Measurements from ENCODE around the gene GALE. TPM values are rescaled to one million over a fixed set of nuclear protein-coding genes. Genes with fewer than 3 reads are reported as not detected.
A peak's percentile ranks its signal among the peaks of the same experiment; 100 is the strongest.

GALE gene
- total RNA-seq, 1 donor from 2014 or later: 15.9 TPM

- no peak overlapping the region for H3K4me3 Mint-ChIP-seq
- ChIA-PET CTCF (interaction anchor here (1.2 kb wide), 2 partner anchors 26 to 59 kb away, joined by 3 read pairs; no protein-coding TSS in a partner anchor), POLR2A (no interaction called here)
- H3K27me3 Mint-ChIP-seq: no peaks in the 10 kb centered on the region
- no peak overlapping the region for H3K27ac Mint-ChIP-seq
- no peak for TF ChIP-seq CTCF (IDR thresholded peaks at IDR 0.05)
- intact Hi-C loops (cut with micrococcal nuclease): no loop called here
- no peaks in the 10 kb centered on the region for H3K9me3 Mint-ChIP-seq
- H3K36me3 Mint-ChIP-seq (ENCODE audit: low read depth): peaks cover 92% of the 10 kb centered on the region
- ATAC-seq (ENCODE audit: low read depth): no peak
- DNase-seq: no peak
- peaks cover 20% of the 10 kb centered on the region for H3K4me1 Mint-ChIP-seq
Observed at GRCh38 chr1:23752909-23753308, 47.6 kb downstream of the GALE start.

- Mint-ChIP-seq H3K27ac (no peak overlapping the region), H3K4me3 (no peak overlapping the region), H3K9me3 (no peaks in the 10 kb centered on the region), H3K27me3 (no peaks in the 10 kb centered on the region), H3K36me3 (ENCODE audit: low read depth) (peaks cover 94% of the 10 kb centered on the region), H3K4me1 (peaks cover 31% of the 10 kb centered on the region)
- intact Hi-C loops (cut with micrococcal nuclease): loop anchor here (1.0 to 2.0 kb wide), 4 partner anchors 39 to 208 kb away; partner anchors contain the start of genes LYPLA2 and RPL11
- no peak for TF ChIP-seq CTCF (IDR thresholded peaks at IDR 0.05)
- DNase-seq (no peak), ATAC-seq (ENCODE audit: low read depth) (no peak)
- CTCF ChIA-PET: interaction anchor here (0.7 to 1.3 kb wide), 7 partner anchors 20 to 207 kb away, joined by 3 to 7 read pairs (median 4); partner anchors contain the start of gene RPL11
- POLR2A ChIA-PET: interaction anchor here (0.7 to 1.2 kb wide), 2 partner anchors 21 to 60 kb away, joined by 3 to 9 read pairs; partner anchors contain the start of gene RPL11
Observed at GRCh38 chr1:23751815-23752200, 48.7 kb downstream of the GALE start.

GRCh38 chr1:23751050-23751814 is 49.3 kb downstream of the GALE start:
- no peak overlapping the region for H3K4me3 Mint-ChIP-seq
- intact Hi-C loops (cut with micrococcal nuclease): loop anchor here (1.0 to 2.0 kb wide), 4 partner anchors 40 to 207 kb away; partner anchors contain the start of genes LYPLA2 and RPL11
- no peaks in the 10 kb centered on the region for H3K9me3 Mint-ChIP-seq
- POLR2A ChIA-PET: interaction anchor here (0.7 to 1.2 kb wide), 2 partner anchors 21 to 59 kb away, joined by 3 to 9 read pairs; partner anchors contain the start of gene RPL11
- DNase-seq: no peak
- peak; percentile 25 for TF ChIP-seq CTCF (IDR thresholded peaks at IDR 0.05)
- H3K4me1 Mint-ChIP-seq: peaks cover 33% of the 10 kb centered on the region
- CTCF ChIA-PET: interaction anchor here (0.7 to 1.3 kb wide), 6 partner anchors 21 to 207 kb away, joined by 3 to 7 read pairs (median 4); partner anchors contain the start of gene RPL11
- peak overlapping the region; percentile 41 for H3K27ac Mint-ChIP-seq
- peaks cover 93% of the 10 kb centered on the region for H3K36me3 Mint-ChIP-seq (ENCODE audit: low read depth)
- peak; percentile 84 for ATAC-seq (ENCODE audit: low read depth)
- H3K27me3 Mint-ChIP-seq: no peaks in the 10 kb centered on the region

GRCh38 chr1:23748016-23748415 is 52.5 kb downstream of the GALE start:
- H3K27me3 Mint-ChIP-seq: no peaks in the 10 kb centered on the region
- POLR2A ChIA-PET: interaction anchor here (0.6 to 10.6 kb wide), 3 partner anchors 27 to 60 kb away, joined by 3 to 229 read pairs (median 145); partner anchors contain the start of gene RPL11
- peaks cover 76% of the 10 kb centered on the region for H3K36me3 Mint-ChIP-seq (ENCODE audit: low read depth)
- intact Hi-C loops (cut with micrococcal nuclease): loop anchor here (5.0 kb wide), 1 partner anchor 251 kb away; no protein-coding TSS in a partner anchor
- ATAC-seq (ENCODE audit: low read depth): no peak
- CTCF ChIA-PET: interaction anchor here (0.8 to 1.4 kb wide), 5 partner anchors 21 to 169 kb away, joined by 3 to 5 read pairs (median 3); partner anchors contain the start of gene RPL11
- H3K4me3 Mint-ChIP-seq: no peak overlapping the region
- no peak for DNase-seq
- TF ChIP-seq CTCF (IDR thresholded peaks at IDR 0.05): no peak
- H3K9me3 Mint-ChIP-seq: no peaks in the 10 kb centered on the region
- peaks cover 54% of the 10 kb centered on the region for H3K4me1 Mint-ChIP-seq
- peak overlapping the region; percentile 13 for H3K27ac Mint-ChIP-seq

Other genes with a start within 250 kb of the GALE start
- 195 and 205 TPM in 2 replicates for gene ID3, start 241.3 kb downstream of the GALE start, total RNA-seq
- gene RPL11, start 108.9 kb downstream of the GALE start, total RNA-seq: 1,956 and 2,021 TPM in 2 replicates
- 70.2 and 72.6 TPM in 2 replicates for gene ELOA, start 57.3 kb downstream of the GALE start, total RNA-seq
- gene PITHD1, start 22.3 kb downstream of the GALE start, total RNA-seq: 58.7 and 63.3 TPM in 2 replicates
- 75.8 and 81.6 TPM in 2 replicates for gene LYPLA2, start 9.6 kb downstream of the GALE start, total RNA-seq
- 21.0 and 30.7 TPM in 2 replicates for gene HMGCL, start 24.7 kb upstream of the GALE start, total RNA-seq
- 9.5 and 10.7 TPM in 2 replicates for gene FUCA1, start 67.5 kb upstream of the GALE start, total RNA-seq
- gene CNR2, start 112.6 kb upstream of the GALE start, total RNA-seq: 44.5 and 51.0 TPM in 2 replicates
- gene PNRC2, start 159.1 kb upstream of the GALE start, total RNA-seq: 175 and 184 TPM in 2 replicates
- gene SRSF10, start 179.6 kb upstream of the GALE start, total RNA-seq: 168 and 192 TPM in 2 replicates